Endothelial cell of umbilical vein (primary cell): ENCODE results near the gene LTK. TPM values are rescaled to one million over a fixed set of nuclear protein-coding genes. Genes with fewer than 3 reads are reported as not detected.

Source experiments
- BruUV-seq: library from RNA; stranded (reverse); fragments of 400-500 nt; replicated peaks from 2 replicates; lab custom pipeline; 2021; lab: Mats Ljungman, UMichigan
- CTCF ChIA-PET: fragments of 300-600, 350-600 bp; sonication (Branson Sonifier 250); formaldehyde crosslinking; loops from one replicate; lab custom pipeline; 2021; ENCODE audit warnings: antibody characterized with exemption, inconsistent platforms; lab: Charles Lee
- POLR2A ChIA-PET: fragments of 300-600, 350-600 bp; sonication (Branson Sonifier 250); formaldehyde crosslinking; loops from one replicate; lab custom pipeline; 2021; ENCODE audit warnings: antibody characterized with exemption, inconsistent platforms; lab: Charles Lee
- DNase-seq: peaks from one replicate; pipeline ENCODE4 v3.0.0-alpha.2; 2011; ENCODE audit warnings: low read depth, low spot score
- FAIRE-seq: peaks from 2 replicates; lab custom pipeline; 2011; peaks lifted over from hg19 to GRCh38; lab: Jason Lieb, UNC
- H2AFZ ChIP-seq: 2 replicates; pipeline ENCODE4 v1.6.0; 2012; ENCODE audit warnings: low read depth, low read length, control low read depth, inconsistent platforms
- H3K27ac ChIP-seq: 2 replicates; pipeline ENCODE4 v1.5.1; 2011; ENCODE audit warnings: low read depth, mild to moderate bottlenecking, control low read depth, low read length, moderate library complexity; ENCODE audit not compliant: insufficient read depth
- H3K27me3 ChIP-seq, 2 experiments: 2 replicates each; pipeline versions ENCODE4 v1.6.0 to v1.6.1; 2011; ENCODE audit warnings: low read length in 2 of 2, mixed read lengths in 1 of 2; ENCODE audit not compliant: control insufficient read depth in 2 of 2, insufficient read depth in 2 of 2
- H3K36me3 ChIP-seq, 2 experiments: 2 replicates in 1 of 2; 3 replicates in 1 of 2; pipeline ENCODE4 v1.5.1; 2011; ENCODE audit warnings: low read length in 2 of 2, mild to moderate bottlenecking in 1 of 2, moderate library complexity in 1 of 2; ENCODE audit not compliant: control insufficient read depth in 2 of 2, insufficient read depth in 2 of 2; ENCODE audit errors: extremely low read depth in 1 of 2
- H3K4me1 ChIP-seq: 3 replicates; pipeline ENCODE4 v1.5.1; 2011; ENCODE audit warnings: mild to moderate bottlenecking, low read length; ENCODE audit not compliant: control insufficient read depth, insufficient read depth; ENCODE audit errors: extremely low read depth
- H3K4me2 ChIP-seq: 2 replicates; pipeline ENCODE4 v1.6.1; 2011; ENCODE audit warnings: low read length, control low read depth, mixed read lengths; ENCODE audit not compliant: insufficient read depth
- H3K4me3 ChIP-seq, 3 experiments: fragments of 200-600 bp in 1 of 3; sonication (generic), shearing (Covaris generic) in 1 of 3; replicated peaks in 1 of 3; 2 replicates each; pipeline ENCODE4 v1.5.1; 2011 to 2016; ENCODE audit warnings: control low read depth in 3 of 3, low read length in 3 of 3, mild to moderate bottlenecking in 2 of 3, inconsistent platforms in 1 of 3, low read depth in 1 of 3, moderate library complexity in 1 of 3; ENCODE audit not compliant: insufficient read depth in 1 of 3
- H3K79me2 ChIP-seq: 2 replicates; pipeline ENCODE4 v1.6.0; 2012; ENCODE audit warnings: low read length, inconsistent platforms; ENCODE audit not compliant: control insufficient read depth, insufficient read depth
- H3K9ac ChIP-seq: replicated peaks from 2 replicates; pipeline ENCODE3; 2011; ENCODE audit warnings: low read length, control low read depth; ENCODE audit not compliant: insufficient read depth; ENCODE audit errors: extremely low read depth
- H3K9me1 ChIP-seq: replicated peaks from 3 replicates; pipeline ENCODE4 v1.6.0; 2011; ENCODE audit warnings: mild to moderate bottlenecking, low read length; ENCODE audit not compliant: control insufficient read depth, insufficient read depth; ENCODE audit errors: extremely low read depth
- H3K9me3 ChIP-seq: replicated peaks from 2 replicates; pipeline ENCODE4 v1.5.1; 2012; ENCODE audit warnings: low read length, inconsistent platforms; ENCODE audit not compliant: control insufficient read depth, insufficient read depth
- H4K20me1 ChIP-seq: replicated peaks from 2 replicates; pipeline ENCODE3; 2011; ENCODE audit warnings: mild to moderate bottlenecking, low read length; ENCODE audit not compliant: control insufficient read depth, insufficient read depth; ENCODE audit errors: extremely low read depth
- EZH2 ChIP-seq: IDR thresholded peaks from 2 replicates; pipeline ENCODE4 v1.6.1; 2012; ENCODE audit warnings: borderline replicate concordance, low read depth, mild to moderate bottlenecking, moderate library complexity, low read length, inconsistent platforms; ENCODE audit not compliant: severe bottlenecking
- GATA2 ChIP-seq: IDR thresholded peaks from 2 replicates; pipeline ENCODE4 v1.7.0; 2011; ENCODE audit warnings: low read depth, mild to moderate bottlenecking, moderate library complexity, mixed read lengths, low read length; ENCODE audit not compliant: insufficient read length, insufficient read depth
- JUN ChIP-seq: IDR thresholded peaks from 2 replicates; pipeline ENCODE4 v1.6.1; 2011; ENCODE audit warnings: borderline replicate concordance, low read depth; ENCODE audit not compliant: insufficient read length, insufficient read depth
- POLR2AphosphoS5 ChIP-seq: IDR thresholded peaks from 2 replicates; pipeline ENCODE4 v1.6.1; 2012; ENCODE audit warnings: low read depth, mild to moderate bottlenecking, control low read depth, low read length, moderate library complexity; ENCODE audit not compliant: insufficient read depth
- dilution Hi-C: fragments of 300-500 bp; cut with MboI; formaldehyde crosslinking; loops from one replicate; pipeline ENCODE4 v1.15.0; 2019; ENCODE audit warnings: low sequenced_read_pairs; ENCODE audit not compliant: extremely low pct_ligation_motif_present
- intact Hi-C: fragments of 100-400 bp; cut with micrococcal nuclease; formaldehyde crosslinking; loops from one replicate; pipeline ENCODE4 v1.10.0; 2022
- polyA plus RNA-seq, 4 experiments: library from polyadenylated mRNA; depleted of rRNA in 3 of 4; stranded (reverse) in 3 of 4; unstranded in 1 of 4; fragments of >200 nt; gene quantifications; 2 replicates each; pipeline versions ENCODE4 v1.2.1 to v1.2.3, GENCODE V29; 2011 to 2012; ENCODE audit warnings: missing spikeins in 1 of 4
- total RNA-seq: library from RNA; stranded (reverse); gene quantifications from 2 replicates; pipeline ENCODE4 v1.2.3, GENCODE V29; 2021
- TF ChIP-seq, protein P1 (sequence below), 2 donors: IDR thresholded peaks; 1 replicate in 1 of 2; 2 replicates in 1 of 2; pipeline ENCODE4 v1.5.1; 2011; ENCODE audit warnings: low read length in 2 of 2, mild to moderate bottlenecking in 2 of 2, moderate library complexity in 2 of 2, control low read depth in 1 of 2, inconsistent platforms in 1 of 2, low read depth in 1 of 2; ENCODE audit not compliant: insufficient read depth in 1 of 2; ENCODE audit errors: extremely low read depth in 1 of 2
- TF ChIP-seq, protein P2 (sequence below): IDR thresholded peaks from 2 replicates; pipeline ENCODE4 v1.6.1; 2011; ENCODE audit not compliant: insufficient read depth, insufficient read length

Gene LTK
- total and polyA plus RNA-seq, 2 donors (not counting 3 experiments of a cell fraction or from before 2014, with no cell fraction given) = 0.15 to 0.17 TPM

GRCh38 chr15:41474436-41474835, 39.2 kb downstream of the LTK start:
- no peak overlapping the region for H3K9ac ChIP-seq
- POLR2A ChIA-PET = no interaction called here
- H3K36me3 ChIP-seq = peaks cover 39 to 40% of the 10 kb centered on the region in 2 experiments
- no peak overlapping the region for H3K27ac ChIP-seq
- dilution Hi-C loops = no loop called here
- FAIRE-seq = no peak
- H3K27me3 ChIP-seq = no peaks in the 10 kb centered on the region
- no peaks in the 10 kb centered on the region for H3K4me1 ChIP-seq
- no peak overlapping the region for H2AFZ ChIP-seq
- no peaks in the 10 kb centered on the region for H3K9me3 ChIP-seq
- DNase-seq = no peak
- H3K79me2 ChIP-seq = no peaks in the 10 kb centered on the region
- intact Hi-C loops = no loop called here
- no peaks in the 10 kb centered on the region for H3K9me1 ChIP-seq
- CTCF ChIA-PET = interaction anchor here (1.1 to 1.7 kb wide), 2 partner anchors 9 kb away, joined by 6 read pairs; no protein-coding TSS in a partner anchor
- H3K4me3 ChIP-seq = no peak overlapping the region
- BruUV-seq = no TSS peak
- no peak overlapping the region for H3K4me2 ChIP-seq
- TF ChIP-seq EZH2 (no peak), JUN (no peak), POLR2AphosphoS5 (no peak), GATA2 (no peak)
- TF ChIP-seq, protein P1, sequence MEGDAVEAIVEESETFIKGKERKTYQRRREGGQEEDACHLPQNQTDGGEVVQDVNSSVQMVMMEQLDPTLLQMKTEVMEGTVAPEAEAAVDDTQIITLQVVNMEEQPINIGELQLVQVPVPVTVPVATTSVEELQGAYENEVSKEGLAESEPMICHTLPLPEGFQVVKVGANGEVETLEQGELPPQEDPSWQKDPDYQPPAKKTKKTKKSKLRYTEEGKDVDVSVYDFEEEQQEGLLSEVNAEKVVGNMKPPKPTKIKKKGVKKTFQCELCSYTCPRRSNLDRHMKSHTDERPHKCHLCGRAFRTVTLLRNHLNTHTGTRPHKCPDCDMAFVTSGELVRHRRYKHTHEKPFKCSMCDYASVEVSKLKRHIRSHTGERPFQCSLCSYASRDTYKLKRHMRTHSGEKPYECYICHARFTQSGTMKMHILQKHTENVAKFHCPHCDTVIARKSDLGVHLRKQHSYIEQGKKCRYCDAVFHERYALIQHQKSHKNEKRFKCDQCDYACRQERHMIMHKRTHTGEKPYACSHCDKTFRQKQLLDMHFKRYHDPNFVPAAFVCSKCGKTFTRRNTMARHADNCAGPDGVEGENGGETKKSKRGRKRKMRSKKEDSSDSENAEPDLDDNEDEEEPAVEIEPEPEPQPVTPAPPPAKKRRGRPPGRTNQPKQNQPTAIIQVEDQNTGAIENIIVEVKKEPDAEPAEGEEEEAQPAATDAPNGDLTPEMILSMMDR (IDR thresholded peaks at IDR 0.05; ENCODE audit: extremely low read depth in 1 of 2, insufficient read depth in 1 of 2, low read depth in 1 of 2, low read length in 2 of 2) = no peak
- TF ChIP-seq, protein P2, sequence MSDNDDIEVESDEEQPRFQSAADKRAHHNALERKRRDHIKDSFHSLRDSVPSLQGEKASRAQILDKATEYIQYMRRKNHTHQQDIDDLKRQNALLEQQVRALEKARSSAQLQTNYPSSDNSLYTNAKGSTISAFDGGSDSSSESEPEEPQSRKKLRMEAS = no peak
- no peaks in the 10 kb centered on the region for H4K20me1 ChIP-seq
